Activated naive CD8-positive, alpha-beta T cell (primary cell): ENCODE measurements around the gene AP5Z1.
"Not testable (repeated sequence)": the region's sequence is repeated elsewhere in the genome, so short reads cannot be mapped to it uniquely, and the experiment has no call there.

ENCODE experiments used
- H3K27ac Mint-ChIP-seq: one replicate; pipeline ENCODE4 v1.8.0; 2021; ENCODE audit warnings: mixed read lengths
- H3K27me3 Mint-ChIP-seq: one replicate; pipeline ENCODE4 v1.8.0; 2021; ENCODE audit warnings: mixed read lengths
- H3K36me3 Mint-ChIP-seq: one replicate; pipeline ENCODE4 v1.8.0; 2021; ENCODE audit warnings: mixed read lengths
- H3K4me1 Mint-ChIP-seq: one replicate; pipeline ENCODE4 v1.8.0; 2021; ENCODE audit warnings: low read depth, mixed read lengths
- H3K4me3 Mint-ChIP-seq: one replicate; pipeline ENCODE4 v1.8.0; 2021; ENCODE audit warnings: mild to moderate bottlenecking, mixed read lengths
- H3K9me3 Mint-ChIP-seq: one replicate; pipeline ENCODE4 v1.8.0; 2021; ENCODE audit warnings: low read depth, mixed read lengths

The AP5Z1 gene

DNA sequence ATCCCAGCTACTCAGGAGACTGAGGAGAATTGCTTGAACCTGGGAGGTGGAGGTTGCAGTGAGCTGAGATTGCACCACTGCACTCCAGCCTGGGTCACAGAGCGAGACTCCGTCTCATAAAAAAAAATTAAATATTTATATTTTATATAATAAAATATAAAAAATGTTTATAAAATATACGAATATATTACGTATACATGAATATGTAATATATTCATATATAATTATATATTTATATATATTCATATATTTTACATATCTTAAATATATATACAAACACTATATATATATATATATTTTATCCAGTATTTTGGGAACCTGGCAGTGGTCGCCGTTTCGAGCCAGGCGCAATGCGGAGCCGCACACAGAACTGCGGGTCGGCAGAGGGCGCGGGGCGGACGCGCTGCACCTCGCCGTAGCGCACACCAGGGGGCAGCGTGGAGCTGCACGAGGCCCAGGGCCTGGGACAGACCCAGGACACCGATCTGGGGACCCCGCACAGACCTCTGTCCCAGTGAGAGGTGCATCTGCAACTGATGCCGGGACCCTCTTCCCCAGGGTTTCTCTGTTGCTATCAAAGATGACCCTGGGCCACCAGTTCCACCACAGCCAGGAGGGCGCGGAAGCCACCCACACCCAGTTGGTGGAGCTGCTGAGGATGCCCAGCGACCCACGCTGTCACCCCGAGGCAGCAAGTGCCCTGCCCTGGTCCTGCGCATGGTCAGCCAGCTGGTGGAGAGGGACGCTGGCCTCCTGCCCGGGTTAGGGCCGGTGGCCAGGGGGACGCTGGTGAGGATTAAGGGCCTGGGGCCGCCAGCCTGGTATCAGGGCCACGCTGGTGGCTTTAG is 22.7 kb downstream of the AP5Z1 start:
- H3K36me3 Mint-ChIP-seq, result no peaks in the 10 kb centered on the region
- H3K27me3 Mint-ChIP-seq, result no peaks in the 10 kb centered on the region
- H3K27ac Mint-ChIP-seq, result no peak overlapping the region
- H3K4me1 Mint-ChIP-seq, result peaks cover 4% of the 10 kb centered on the region
- no peak overlapping the region for H3K4me3 Mint-ChIP-seq
- no peaks in the 10 kb centered on the region for H3K9me3 Mint-ChIP-seq

DNA sequence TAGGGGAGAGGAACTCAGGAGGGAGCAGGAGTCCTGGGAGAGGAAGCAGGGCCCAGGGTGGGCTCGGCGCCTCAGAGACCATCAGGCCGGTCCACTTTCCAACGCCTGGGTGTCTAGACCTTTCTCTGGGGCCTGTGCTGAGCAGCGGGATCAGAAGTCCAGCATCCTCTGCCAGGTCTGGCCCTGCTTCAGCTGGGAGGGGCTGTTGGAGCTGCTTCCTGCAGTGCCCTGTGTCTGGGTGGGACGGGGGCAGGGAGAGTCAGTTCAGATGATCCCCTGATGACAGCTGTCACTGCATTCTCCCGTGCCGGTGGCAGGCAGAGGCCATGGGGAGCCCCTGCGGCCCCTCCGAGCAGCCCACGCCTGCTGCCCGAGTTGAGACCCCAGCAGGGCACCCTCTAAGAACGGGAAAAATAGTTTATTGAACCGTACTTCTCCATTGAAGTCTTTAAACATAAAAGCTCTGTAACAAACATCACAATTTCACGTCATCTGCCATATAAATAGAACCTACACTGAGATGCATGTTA is 23.3 kb downstream of the AP5Z1 start:
- Mint-ChIP-seq H3K9me3 (no peaks in the 10 kb centered on the region), H3K27me3 (no peaks in the 10 kb centered on the region), H3K4me1 (peaks cover 4% of the 10 kb centered on the region), H3K4me3 (no peak overlapping the region), H3K36me3 (no peaks in the 10 kb centered on the region), H3K27ac (no peak overlapping the region)

DNA sequence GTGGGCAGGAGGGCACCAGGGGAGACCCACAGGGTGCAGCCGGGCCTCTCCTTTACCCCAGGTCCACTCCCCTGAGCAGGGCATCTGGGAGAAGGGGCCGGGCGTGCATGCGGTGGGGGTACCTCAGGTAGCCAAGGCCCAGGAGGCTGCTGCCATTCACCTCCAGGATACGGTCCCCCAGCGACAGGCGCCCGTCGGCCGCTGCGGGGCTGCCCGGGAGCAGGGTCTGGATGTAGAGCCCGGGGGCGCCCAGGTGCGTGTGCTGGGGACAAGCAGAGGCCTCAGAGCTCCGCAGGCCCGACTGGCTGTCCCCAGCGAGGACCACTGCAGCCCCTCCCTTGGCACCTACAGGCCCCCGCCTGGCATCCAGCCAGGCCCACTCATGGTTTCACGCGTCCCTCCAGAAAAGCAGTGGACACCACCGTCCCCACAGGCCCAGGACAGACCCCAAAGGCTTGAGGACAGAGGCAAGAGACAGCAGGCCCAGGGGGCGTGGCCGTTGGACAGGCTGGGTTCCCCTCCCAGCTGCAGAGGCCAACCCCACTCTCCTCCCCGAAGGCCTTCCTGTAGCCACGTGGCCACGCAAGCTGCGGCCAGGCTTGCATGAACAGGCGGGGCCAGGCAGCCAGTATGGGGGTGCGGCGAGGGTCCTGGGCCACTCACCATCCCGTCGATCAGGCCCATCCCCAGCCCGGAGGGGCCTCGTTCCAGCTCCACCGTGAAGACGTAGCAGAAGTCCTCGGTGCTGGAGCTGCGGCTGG is 24.3 kb downstream of the AP5Z1 start:
- H3K4me1 Mint-ChIP-seq, result no peaks in the 10 kb centered on the region
- H3K27ac Mint-ChIP-seq, result no peak overlapping the region
- no peaks in the 10 kb centered on the region for H3K36me3 Mint-ChIP-seq
- H3K4me3 Mint-ChIP-seq, result no peak overlapping the region
- H3K27me3 Mint-ChIP-seq, result no peaks in the 10 kb centered on the region
- H3K9me3 Mint-ChIP-seq, result no peaks in the 10 kb centered on the region

DNA sequence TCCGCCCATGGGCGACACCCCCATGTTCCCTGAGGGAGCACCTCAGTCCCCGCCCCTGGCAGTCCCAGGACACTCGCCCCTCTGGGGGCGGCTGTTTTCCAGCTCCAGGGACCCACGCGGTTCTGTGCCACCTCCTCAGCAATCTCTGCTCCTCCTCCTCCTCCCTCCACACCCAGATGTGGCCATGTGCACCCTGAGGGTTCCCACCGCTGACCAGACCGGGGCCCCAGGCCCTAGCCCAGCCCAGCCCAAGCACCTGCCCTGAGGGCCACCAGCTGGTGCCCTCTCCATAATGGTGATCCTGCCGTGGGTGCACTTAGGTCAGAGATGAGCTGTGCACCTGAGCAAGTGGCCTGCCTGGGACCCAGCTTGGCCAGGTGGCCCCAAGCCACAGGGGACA is 25.1 kb downstream of the AP5Z1 start:
- Mint-ChIP-seq H3K4me1 (no peaks in the 10 kb centered on the region), H3K4me3 (no peak overlapping the region), H3K9me3 (no peaks in the 10 kb centered on the region), H3K27me3 (no peaks in the 10 kb centered on the region), H3K36me3 (no peaks in the 10 kb centered on the region), H3K27ac (no peak overlapping the region)

DNA sequence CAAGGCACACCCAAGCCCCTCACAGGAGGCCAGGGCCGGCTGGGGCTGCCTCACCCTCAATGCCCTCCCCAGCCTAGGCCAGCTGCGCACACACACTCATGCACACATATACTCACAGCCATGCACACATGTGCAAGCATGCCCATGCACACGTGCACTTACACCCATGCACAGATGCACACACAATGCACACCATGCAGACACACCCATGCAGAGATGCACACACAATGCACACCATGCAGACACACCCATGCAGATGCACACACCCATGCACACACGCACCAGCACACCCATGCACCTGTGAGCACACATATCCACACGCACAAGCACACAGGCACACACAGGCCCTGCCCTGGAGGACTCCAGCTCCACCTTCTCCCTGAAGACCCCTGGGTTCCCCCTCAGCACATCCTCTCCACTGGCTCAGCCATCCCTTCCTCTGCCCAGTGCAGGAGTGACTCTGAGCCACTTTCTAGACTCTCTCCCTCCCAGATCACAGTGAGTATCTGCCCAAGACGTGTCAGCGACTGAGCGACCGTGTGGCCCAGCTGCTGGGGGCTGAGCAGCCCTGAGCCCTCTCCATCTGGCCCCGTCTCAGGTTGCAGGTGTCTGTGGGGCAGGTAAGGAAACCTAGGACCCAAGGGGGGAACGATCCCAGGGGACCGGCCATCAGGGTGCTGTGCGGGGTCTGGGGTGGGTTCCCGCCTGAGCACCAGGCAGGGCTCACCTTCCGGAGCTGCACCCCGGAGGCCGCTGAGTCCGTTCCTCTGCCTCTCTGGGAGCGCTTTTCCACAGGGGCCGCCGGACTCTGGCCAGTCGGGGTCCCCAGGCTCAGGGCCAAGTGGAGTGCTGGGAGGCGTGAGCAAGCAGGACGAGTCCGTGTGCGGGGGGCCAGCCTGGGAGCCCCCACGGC is 25.8 kb downstream of the AP5Z1 start:
- no peak overlapping the region for H3K4me3 Mint-ChIP-seq
- H3K9me3 Mint-ChIP-seq, result no peaks in the 10 kb centered on the region
- H3K36me3 Mint-ChIP-seq, result no peaks in the 10 kb centered on the region
- H3K4me1 Mint-ChIP-seq, result no peaks in the 10 kb centered on the region
- no peak overlapping the region for H3K27ac Mint-ChIP-seq
- H3K27me3 Mint-ChIP-seq, result no peaks in the 10 kb centered on the region

DNA sequence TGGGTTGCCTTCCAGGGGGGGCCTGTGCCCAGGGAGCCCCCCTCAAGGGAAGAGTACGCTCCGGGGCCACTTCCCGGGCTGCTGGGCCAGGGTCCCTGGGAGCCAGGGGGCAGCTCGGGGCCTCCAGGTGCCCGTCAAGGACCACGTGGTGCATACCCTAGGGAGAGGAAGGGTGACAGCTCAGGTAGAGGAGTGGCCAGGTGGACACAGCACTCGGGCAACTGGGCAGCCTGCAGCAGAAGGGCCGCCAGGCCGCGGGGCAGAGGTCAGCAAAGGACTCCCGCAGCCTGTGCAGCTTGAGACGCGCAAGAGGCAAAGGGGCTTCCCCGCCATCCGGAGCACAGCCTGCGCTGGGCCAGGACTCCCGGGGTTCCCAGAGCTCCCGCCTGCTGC is 26.4 kb downstream of the AP5Z1 start:
- Mint-ChIP-seq H3K4me1 (no peaks in the 10 kb centered on the region), H3K27ac (no peak overlapping the region), H3K36me3 (no peaks in the 10 kb centered on the region), H3K27me3 (no peaks in the 10 kb centered on the region), H3K4me3 (no peak overlapping the region), H3K9me3 (no peaks in the 10 kb centered on the region)

DNA sequence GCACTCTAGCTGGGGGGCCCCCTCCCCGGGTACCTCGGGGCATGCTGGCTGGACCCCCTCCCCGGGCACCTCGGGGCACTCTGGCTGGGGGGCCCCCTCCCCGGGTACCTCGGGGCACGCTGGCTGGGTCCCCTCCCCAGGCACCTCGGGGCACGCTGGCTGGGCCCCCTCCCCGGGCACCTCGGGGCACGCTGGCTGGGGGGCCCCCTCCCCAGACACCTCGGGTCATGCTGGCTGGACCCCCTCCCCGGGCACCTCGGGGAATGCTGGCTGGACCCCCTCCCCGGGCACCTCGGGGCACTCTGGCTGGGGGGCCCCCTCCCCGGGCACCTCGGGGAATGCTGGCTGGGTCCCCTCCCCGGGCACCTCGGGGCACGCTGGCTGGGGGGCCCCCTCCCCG is 27.2 kb downstream of the AP5Z1 start:
- not testable (repeated sequence) for H3K36me3 Mint-ChIP-seq, H3K4me3 Mint-ChIP-seq, H3K27ac Mint-ChIP-seq, H3K27me3 Mint-ChIP-seq, H3K9me3 Mint-ChIP-seq, H3K4me1 Mint-ChIP-seq

DNA sequence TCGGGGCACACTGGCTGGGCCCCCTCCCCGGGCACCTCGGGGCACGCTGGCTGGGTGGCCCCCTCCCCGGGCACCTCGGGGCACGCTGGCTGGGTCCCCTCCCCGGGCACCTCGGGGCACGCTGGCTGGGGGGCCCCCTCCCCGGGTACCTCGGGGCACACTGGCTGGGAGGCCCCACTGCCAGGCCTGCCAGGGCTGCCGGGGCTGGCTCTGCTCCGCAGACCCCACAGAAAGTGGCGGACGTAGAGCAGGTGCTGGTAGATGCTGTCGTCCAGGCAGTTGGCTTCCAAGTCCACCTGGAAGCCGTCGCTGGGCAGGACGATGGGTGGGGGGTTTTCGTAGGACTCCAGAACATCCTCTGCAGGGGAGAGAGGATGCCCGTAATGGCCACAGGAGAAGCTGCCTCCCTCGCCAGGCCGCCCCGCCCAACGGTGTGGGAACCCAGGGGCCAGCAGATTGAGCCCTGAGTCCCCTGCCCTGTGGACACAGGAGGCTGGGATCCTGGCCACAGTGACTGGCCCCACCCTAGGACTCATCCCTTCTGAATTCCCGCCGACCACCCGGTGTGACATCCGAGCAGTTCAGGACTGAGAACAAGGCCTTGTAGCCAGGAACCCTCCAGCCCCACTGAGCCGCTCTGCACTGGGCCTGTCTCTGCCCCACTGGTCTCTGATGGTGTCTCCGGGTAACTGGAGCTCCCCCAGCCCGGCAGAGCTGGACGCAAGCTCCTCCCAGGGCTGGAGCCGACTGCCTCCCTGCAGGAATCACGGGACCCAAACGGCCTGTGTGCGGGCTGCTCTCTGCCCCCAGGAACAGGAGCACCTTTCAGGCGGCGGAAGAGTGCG is 28.2 kb downstream of the AP5Z1 start:
- peaks cover 1% of the 10 kb centered on the region for H3K4me1 Mint-ChIP-seq
- H3K27me3 Mint-ChIP-seq, result no peaks in the 10 kb centered on the region
- H3K4me3 Mint-ChIP-seq, result no peak overlapping the region
- no peak overlapping the region for H3K27ac Mint-ChIP-seq
- no peaks in the 10 kb centered on the region for H3K36me3 Mint-ChIP-seq
- H3K9me3 Mint-ChIP-seq, result no peaks in the 10 kb centered on the region

DNA sequence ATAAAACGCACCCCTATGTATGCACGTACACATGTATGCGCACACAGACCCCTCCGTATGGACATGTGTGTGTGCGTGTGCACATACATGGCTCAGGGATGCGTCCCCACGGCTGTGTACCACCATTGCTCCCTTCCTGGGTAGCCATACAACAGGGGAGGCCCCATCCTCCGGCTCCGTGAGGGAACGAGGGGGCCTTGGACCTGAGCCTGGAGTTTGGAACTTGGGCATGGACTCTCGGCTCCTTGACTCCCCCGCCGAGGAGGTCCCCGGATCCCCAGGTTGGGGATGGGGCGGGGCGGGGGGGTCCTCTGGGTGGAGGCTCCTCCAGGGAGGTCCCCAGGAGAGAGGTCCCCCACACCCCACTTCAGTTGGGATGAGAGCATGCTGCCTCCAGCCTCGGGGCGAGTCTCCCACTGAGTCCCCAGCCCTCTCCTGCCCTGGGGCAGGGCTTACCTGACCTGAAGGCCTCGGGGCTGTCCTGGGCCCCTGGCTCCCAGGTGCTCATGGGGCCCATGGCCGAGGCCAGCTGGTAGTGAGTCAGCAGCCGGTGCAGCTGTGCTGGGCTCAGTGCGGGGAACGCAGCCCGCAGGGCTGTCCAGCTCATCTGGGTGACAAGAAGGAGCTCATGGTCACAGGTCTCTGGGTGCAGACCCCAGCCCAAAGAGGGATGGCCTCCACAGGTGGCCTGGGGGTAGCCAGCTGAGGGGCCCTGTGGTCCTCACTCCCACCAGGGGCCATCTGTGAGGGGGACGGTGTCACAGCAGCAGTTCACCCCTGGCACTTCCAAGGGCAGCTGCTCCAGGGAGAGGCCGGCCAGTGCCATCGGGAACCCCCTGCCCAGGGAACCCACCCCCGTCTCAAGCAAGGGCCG is 29.9 kb downstream of the AP5Z1 start:
- Mint-ChIP-seq H3K27ac (no peak overlapping the region), H3K4me1 (peaks cover 8% of the 10 kb centered on the region), H3K9me3 (no peaks in the 10 kb centered on the region), H3K4me3 (no peak overlapping the region), H3K36me3 (no peaks in the 10 kb centered on the region), H3K27me3 (no peaks in the 10 kb centered on the region)

DNA sequence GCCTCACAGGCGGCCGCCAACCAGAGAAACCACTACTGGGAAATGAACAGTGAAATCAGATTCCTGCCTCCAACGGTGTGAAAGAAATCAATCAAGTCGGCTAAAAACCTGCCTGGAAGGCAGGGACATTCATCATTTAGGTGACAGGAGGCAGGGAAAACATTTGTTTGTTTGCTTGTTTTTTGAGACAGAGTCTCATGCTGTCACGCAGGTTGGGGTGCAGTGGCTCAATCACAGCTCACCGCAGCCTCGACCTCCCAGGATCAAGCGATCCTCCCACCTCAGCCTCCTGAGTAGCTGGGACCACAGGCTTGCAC is 30.5 kb downstream of the AP5Z1 start:
- Mint-ChIP-seq H3K36me3 (no peaks in the 10 kb centered on the region), H3K27me3 (no peaks in the 10 kb centered on the region), H3K27ac (no peak overlapping the region), H3K4me3 (no peak overlapping the region), H3K4me1 (peaks cover 9% of the 10 kb centered on the region), H3K9me3 (no peaks in the 10 kb centered on the region)

DNA sequence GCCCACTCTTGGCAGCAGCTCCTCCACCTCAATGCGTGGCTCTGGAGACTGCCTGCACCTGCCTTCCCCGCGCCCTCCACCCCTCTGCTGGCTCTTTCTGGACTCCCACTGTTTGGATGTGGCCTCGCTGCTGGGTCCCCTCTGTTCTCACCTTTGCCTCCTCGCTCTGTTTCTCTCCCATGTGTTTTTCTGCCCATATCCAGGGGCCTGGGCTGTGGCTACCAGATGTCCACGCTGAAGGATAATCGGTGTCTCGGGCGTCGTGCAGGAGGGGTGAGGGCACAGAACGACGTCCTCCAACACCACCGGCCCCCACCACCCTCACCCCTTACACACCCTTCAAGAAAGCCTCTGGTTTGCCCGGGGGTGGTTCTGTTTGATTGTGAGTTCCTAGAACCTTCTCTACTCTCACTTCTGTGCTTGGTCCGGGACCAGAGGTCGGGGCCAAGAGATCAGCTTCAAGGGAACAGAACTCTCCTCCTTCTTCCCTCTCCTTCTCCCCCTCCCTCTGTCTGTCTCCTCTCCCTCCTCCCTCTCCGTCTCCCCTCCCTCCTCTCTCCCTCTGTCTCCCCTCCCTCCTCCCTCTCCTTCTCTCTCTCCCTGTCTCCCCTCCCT is 31.7 kb downstream of the AP5Z1 start:
- Mint-ChIP-seq H3K27ac (no peak overlapping the region), H3K9me3 (no peaks in the 10 kb centered on the region), H3K27me3 (no peaks in the 10 kb centered on the region), H3K4me3 (no peak overlapping the region), H3K4me1 (peaks cover 9% of the 10 kb centered on the region), H3K36me3 (no peaks in the 10 kb centered on the region)

DNA sequence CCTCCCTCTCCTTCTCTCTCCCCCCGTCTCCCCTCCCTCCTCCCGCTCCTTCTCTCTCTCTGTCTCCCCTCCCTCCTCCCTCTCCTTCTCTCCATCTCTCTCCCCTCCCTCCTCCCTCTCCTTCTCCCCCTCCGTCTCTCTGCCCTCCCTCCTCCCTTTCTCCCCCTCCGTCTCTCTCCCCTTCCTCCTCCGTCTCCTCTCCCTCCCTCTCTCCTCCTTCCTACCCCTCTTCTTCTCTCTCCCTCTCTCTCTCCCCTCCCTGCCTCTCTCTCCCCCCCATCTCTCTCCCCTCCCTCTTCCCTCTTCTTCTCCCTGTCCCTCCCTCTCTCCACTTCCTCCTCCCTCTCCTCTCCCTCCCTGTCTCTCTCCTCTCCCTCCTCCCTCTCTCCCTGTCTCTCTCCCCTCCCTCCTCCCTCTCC is 32.2 kb downstream of the AP5Z1 start:
- Mint-ChIP-seq H3K4me1 (peaks cover 9% of the 10 kb centered on the region), H3K27me3 (peaks cover under 1% of the 10 kb centered on the region), H3K36me3 (no peaks in the 10 kb centered on the region), H3K9me3 (no peaks in the 10 kb centered on the region), H3K27ac (no peak overlapping the region), H3K4me3 (no peak overlapping the region)

DNA sequence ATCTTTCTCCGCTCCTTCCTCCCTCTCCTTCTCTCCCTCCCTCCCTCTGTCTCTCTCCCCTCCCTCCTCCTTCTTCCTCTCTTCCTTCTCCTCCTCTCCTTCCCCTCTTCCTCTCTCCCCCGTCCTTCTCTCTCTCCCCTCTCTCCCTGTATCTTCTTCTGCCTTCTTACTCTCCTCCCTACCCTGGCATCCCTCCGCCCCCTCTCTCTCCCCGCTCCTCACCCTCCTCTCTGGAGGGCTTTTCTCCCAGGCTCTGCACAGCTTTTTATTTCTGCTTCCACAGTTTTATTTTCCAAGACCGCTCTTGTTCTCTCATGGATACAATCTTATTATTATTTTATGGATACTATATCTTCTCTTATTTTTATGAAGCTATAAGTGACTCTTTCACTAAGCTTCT is 32.6 kb downstream of the AP5Z1 start:
- no peaks in the 10 kb centered on the region for H3K9me3 Mint-ChIP-seq
- no peaks in the 10 kb centered on the region for H3K36me3 Mint-ChIP-seq
- no peak overlapping the region for H3K4me3 Mint-ChIP-seq
- peaks cover 2% of the 10 kb centered on the region for H3K27me3 Mint-ChIP-seq
- peaks cover 9% of the 10 kb centered on the region for H3K4me1 Mint-ChIP-seq
- H3K27ac Mint-ChIP-seq, result no peak overlapping the region
